GM10266 (cell line): ENCODE results near the gene GRIA1.
"Not testable (repeated sequence)": the region's sequence is repeated elsewhere in the genome, so short reads cannot be mapped to it uniquely, and the experiment has no call there.

Source experiments
- DNase-seq: peaks from one replicate; pipeline ENCODE4 v3.0.0; 2012; ENCODE audit errors: extremely low spot score
- TF ChIP-seq, protein P1 (sequence below): IDR thresholded peaks from 2 replicates; pipeline ENCODE4 v1.5.1; 2012; ENCODE audit warnings: mild to moderate bottlenecking, low read depth; ENCODE audit not compliant: control insufficient read depth, insufficient read depth; ENCODE audit errors: missing control alignments

The GRIA1 gene

GRCh38 chr5:153713943-153714342 lies 223.5 kb downstream of the GRIA1 start:
- no peak for DNase-seq
- TF ChIP-seq, protein P1, sequence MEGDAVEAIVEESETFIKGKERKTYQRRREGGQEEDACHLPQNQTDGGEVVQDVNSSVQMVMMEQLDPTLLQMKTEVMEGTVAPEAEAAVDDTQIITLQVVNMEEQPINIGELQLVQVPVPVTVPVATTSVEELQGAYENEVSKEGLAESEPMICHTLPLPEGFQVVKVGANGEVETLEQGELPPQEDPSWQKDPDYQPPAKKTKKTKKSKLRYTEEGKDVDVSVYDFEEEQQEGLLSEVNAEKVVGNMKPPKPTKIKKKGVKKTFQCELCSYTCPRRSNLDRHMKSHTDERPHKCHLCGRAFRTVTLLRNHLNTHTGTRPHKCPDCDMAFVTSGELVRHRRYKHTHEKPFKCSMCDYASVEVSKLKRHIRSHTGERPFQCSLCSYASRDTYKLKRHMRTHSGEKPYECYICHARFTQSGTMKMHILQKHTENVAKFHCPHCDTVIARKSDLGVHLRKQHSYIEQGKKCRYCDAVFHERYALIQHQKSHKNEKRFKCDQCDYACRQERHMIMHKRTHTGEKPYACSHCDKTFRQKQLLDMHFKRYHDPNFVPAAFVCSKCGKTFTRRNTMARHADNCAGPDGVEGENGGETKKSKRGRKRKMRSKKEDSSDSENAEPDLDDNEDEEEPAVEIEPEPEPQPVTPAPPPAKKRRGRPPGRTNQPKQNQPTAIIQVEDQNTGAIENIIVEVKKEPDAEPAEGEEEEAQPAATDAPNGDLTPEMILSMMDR = no peak

- no peak for DNase-seq
- TF ChIP-seq, protein P1 = no peak
These were observed 224.3 kb downstream of the GRIA1 start for GRCh38 chr5:153714798-153715197.

GRCh38 chr5:153717287-153717686 lies 226.8 kb downstream of the GRIA1 start:
- no peak for DNase-seq

DNA sequence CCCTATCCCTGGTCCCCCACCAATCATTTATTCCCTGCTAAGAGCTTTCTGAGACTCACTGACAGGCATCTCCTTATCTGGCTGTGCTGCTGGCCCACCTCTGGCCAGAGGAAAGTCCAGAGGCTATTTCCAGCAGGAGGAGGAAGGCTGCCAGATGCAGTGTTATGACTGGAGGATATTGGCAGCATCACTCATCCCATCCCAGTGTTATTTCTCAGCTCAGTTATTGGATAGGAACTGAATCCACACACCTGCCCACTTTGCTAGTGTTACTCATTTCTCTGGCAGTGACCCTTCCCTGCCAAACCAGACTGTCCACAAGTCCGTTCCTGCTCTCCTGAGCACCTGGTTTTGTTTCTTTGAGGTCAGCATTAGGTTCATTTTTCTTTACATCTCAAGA lies 228.2 kb downstream of the GRIA1 start:
- no peak for DNase-seq
- TF ChIP-seq, protein P1 = no peak

More at GRCh38 chr5:153717287-153717686, 226.8 kb downstream of the GRIA1 start:
- TF ChIP-seq, protein P1 = no peak

- DNase-seq = no peak
- TF ChIP-seq, protein P1 = no peak
These were observed 228.9 kb downstream of the GRIA1 start for GRCh38 chr5:153719324-153719723.

- DNase-seq = not testable (repeated sequence)
These were observed 232.6 kb downstream of the GRIA1 start for GRCh38 chr5:153723022-153723610.

DNA sequence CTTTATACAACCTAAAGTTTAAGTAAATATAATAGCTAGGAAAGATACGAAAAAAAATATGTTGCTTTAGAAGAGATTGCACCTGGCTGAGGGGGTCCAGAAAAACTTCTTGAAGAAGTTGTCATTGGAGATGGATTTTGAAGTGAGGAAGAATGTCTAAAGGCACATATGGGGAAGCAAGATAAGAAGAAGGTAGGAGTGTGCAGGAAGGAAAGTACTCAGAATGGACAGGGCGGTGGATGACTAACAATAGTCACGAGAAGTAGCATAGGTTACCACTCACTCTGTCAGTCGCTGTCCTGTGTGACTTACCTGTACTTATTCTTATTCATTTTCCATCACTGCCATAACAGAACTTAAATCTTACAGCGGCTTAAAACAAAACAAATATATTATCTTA lies 251.6 kb downstream of the GRIA1 start:
- TF ChIP-seq, protein P1 = no peak
- no peak for DNase-seq

GRCh38 chr5:153744751-153745150 lies 254.3 kb downstream of the GRIA1 start:
- TF ChIP-seq, protein P1 = no peak
- no peak for DNase-seq
